NCI-H1092 (cell line): ENCODE measurements around the gene DYNLT3.

ENCODE experiments used
- DNase-seq: peaks from one replicate; lab custom pipeline; 2025; lab: John Stamatoyannopoulos, UW

DYNLT3 gene

GRCh38 chrX:37844622-37845021 is 2.7 kb downstream of the DYNLT3 start:
- DNase-seq, result no peak

GRCh38 chrX:37840931-37841330 is 6.4 kb downstream of the DYNLT3 start:
- no peak for DNase-seq

- DNase-seq, result no peak
Observed at GRCh38 chrX:37834937-37835336, 12.4 kb downstream of the DYNLT3 start.

- DNase-seq, result no peak
Observed at GRCh38 chrX:37830371-37830770, 17.0 kb downstream of the DYNLT3 start.

- no peak for DNase-seq
Observed at GRCh38 chrX:37829721-37830120, 17.6 kb downstream of the DYNLT3 start.

- peak; percentile 15 for DNase-seq
Observed at GRCh38 chrX:37825215-37825842, 22.0 kb downstream of the DYNLT3 start.

GRCh38 chrX:37824491-37825214 is 22.7 kb downstream of the DYNLT3 start:
- DNase-seq, result no peak

GRCh38 chrX:37820646-37821045 is 26.7 kb downstream of the DYNLT3 start:
- no peak for DNase-seq

GRCh38 chrX:37818031-37818430 is 29.3 kb downstream of the DYNLT3 start:
- no peak for DNase-seq

GRCh38 chrX:37817579-37817978 is 29.8 kb downstream of the DYNLT3 start:
- DNase-seq, result no peak

- no peak for DNase-seq
Observed at GRCh38 chrX:37817176-37817575, 30.2 kb downstream of the DYNLT3 start.

- DNase-seq, result no peak
Observed at GRCh38 chrX:37816766-37817165, 30.6 kb downstream of the DYNLT3 start.

GRCh38 chrX:37815366-37815765 is 32.0 kb downstream of the DYNLT3 start:
- DNase-seq, result no peak

GRCh38 chrX:37813570-37813969 is 33.8 kb downstream of the DYNLT3 start:
- DNase-seq, result no peak

- no peak for DNase-seq
Observed at GRCh38 chrX:37812110-37812509, 35.3 kb downstream of the DYNLT3 start.

- DNase-seq, result no peak
Observed at GRCh38 chrX:37809970-37810369, 37.4 kb downstream of the DYNLT3 start.

GRCh38 chrX:37803057-37803456 is 44.3 kb downstream of the DYNLT3 start:
- DNase-seq, result no peak

- DNase-seq, result no peak
Observed at GRCh38 chrX:37802028-37802427, 45.3 kb downstream of the DYNLT3 start.

GRCh38 chrX:37800717-37801116 is 46.7 kb downstream of the DYNLT3 start:
- no peak for DNase-seq

- DNase-seq, result no peak
Observed at GRCh38 chrX:37799936-37800335, 47.4 kb downstream of the DYNLT3 start.

GRCh38 chrX:37796805-37797204 is 50.6 kb downstream of the DYNLT3 start:
- no peak for DNase-seq

GRCh38 chrX:37796310-37796709 is 51.1 kb downstream of the DYNLT3 start:
- DNase-seq, result no peak
